Activated CD4-positive, alpha-beta T cell treated with anti-CD3 and anti-CD28 coated beads for 4 hours (primary cell): ENCODE data around the gene CACNA1C.

ENCODE experiments used
- DNase-seq, 2 donors: peaks; one replicate each; pipeline ENCODE4 v3.0.0-alpha.2; 2020

Gene CACNA1C

GRCh38 chr12:2435511-2435910, 382.7 kb downstream of the CACNA1C start:
- DNase-seq, result no peak

GRCh38 chr12:2439332-2440100, 386.7 kb downstream of the CACNA1C start:
- no peak for DNase-seq

- no peak for DNase-seq
These were observed 391.0 kb downstream of the CACNA1C start for GRCh38 chr12:2443776-2444175.

DNA sequence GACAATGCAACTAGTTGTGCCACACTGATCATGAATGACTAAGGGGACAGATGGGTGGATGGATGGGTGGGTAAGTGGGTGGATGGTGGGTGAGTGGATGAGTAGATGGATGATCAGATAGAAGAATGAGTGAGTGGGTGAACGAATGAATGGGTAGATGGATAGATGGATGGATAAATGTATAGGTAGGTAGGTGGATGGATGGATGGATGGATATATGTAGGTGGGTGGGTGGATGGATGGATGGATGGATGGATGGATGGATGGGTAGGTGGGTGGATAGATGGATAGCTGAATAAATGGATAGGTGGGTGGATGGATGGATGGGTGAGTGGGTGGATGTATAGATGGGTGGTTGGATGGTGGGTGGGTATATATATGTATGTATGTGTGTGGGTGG, 393.2 kb downstream of the CACNA1C start:
- no peak for DNase-seq

- no peak for DNase-seq
These were observed 395.1 kb downstream of the CACNA1C start for GRCh38 chr12:2447861-2448260.

DNA sequence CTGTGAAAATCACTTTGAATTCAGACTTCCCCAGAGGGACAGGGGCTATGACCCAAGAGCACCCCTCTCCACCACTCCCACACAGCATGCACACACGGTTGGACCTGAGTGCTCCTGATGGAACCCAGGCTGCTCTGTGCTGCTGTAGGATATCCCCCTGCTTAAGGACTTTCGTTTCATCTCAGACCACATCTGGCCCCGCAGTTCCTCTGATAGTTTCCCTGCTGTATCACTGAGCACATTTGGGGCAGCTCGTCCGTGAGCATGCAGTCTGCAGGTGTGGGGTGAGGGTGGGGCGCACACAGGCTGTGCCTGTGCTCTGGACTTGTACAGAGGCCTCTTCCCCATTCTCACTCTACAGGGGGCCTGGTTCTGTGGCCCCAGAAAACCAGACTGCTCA, 396.8 kb downstream of the CACNA1C start:
- DNase-seq, result no peak

- no peak for DNase-seq
These were observed 397.8 kb downstream of the CACNA1C start for GRCh38 chr12:2450553-2450952.

- no peak for DNase-seq
These were observed 398.2 kb downstream of the CACNA1C start for GRCh38 chr12:2451025-2451424.

- no peak for DNase-seq
These were observed 398.7 kb downstream of the CACNA1C start for GRCh38 chr12:2451497-2451896.

- DNase-seq, result no peak
These were observed 400.4 kb downstream of the CACNA1C start for GRCh38 chr12:2453076-2453760.

DNA sequence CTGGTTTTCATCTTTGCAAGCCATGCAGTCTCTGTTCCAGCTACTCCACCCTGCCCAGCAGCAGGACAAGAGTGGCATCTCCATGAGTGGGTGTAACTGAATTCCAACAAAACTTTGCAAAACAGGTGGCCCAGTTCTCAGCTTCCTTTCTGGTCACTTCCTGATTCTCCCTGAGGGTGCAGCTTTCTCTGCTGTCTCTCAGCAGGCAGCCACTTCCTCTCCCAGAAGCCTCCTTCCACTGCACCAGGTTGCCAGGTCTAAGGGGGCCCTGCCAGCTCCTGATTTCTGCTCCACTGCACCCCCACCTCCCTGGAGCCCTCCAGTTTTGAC, 400.9 kb downstream of the CACNA1C start:
- no peak for DNase-seq

- no peak for DNase-seq
These were observed 401.9 kb downstream of the CACNA1C start for GRCh38 chr12:2454601-2455177.

GRCh38 chr12:2455410-2455809, 402.6 kb downstream of the CACNA1C start:
- DNase-seq, result no peak

DNA sequence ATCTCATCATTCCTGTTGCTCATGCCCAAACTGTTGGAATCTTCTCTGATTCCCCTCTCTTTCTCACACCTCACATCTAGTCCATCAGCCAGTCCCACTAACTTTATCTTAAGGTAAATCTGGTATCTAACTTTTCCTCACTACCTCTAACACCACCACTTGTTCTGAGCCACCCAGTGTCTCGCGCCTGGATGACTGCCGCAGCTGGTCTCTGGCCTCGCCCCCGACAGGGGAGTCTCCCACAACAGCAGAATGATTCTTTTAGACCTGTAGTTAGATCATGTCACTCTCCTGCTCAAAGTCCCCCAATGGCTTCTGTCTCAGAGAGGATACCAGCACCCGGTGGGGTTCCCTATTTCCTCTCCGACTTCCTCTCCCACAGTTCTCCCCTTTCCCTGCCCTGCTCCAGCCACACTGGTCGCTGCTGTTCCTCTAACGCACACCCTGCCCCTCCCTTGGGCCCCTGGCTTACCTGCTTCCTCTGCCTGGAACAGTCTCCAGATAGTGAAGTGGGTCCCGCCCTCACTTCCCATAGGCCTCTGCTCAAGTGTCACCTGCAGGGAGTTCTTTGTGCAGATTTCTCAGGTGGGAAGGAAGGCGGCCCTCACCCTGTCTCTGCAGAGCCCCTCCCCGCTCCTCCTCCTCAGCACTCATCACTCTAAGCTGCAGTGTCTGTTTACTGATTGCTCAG, 403.5 kb downstream of the CACNA1C start:
- DNase-seq, result no peak

DNA sequence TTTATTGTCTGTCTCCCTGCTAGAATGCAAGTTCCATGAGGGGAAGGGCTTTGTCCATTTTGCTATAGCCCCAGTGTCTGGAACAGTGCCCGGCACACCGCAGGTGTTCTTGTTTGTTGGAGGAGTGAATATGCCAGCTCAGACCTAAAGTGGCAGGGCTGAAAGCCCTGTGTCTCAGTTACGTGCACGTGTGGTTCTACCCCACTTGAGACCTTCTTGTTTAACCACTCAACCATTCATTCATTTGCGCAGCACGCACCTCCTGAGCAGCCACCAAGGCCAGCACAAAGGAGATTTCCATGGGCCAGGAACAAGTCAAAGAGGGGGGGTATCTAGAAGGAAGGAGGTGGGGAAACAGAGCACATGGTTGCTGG, 404.0 kb downstream of the CACNA1C start:
- no peak for DNase-seq

DNA sequence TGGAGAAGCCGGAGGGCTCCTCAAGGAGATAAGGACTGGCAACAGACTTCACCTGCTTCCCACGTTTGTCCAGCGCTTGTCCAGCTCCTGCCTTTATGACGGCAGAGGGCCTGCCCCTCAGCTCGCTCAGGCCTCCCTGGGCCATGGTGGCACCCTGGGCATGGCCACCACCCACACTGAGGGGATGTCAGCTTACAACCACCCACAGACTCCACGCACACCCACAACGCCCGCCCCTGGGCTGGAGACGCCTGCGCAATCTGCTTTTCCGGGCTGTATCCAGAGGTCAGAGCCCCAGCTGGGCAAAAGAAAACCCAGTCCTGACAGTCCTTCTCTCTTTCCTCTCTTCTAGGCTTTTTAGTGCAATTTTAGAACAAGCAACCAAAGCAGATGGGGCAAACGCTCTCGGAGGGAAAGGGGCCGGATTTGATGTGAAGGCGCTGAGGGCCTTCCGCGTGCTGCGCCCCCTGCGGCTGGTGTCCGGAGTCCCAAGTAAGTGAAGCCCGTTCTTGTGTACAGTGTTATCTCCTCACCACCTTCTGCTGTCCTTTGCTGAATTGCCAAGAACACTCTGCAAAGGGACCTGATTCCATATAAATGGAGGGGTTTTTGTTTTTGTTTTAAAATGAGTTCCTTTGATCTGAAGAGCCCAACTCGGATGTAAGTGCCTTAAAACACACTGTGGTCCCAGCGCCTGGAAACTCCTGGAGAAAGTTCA, 404.6 kb downstream of the CACNA1C start:
- no peak for DNase-seq

- no peak for DNase-seq
These were observed 405.2 kb downstream of the CACNA1C start for GRCh38 chr12:2457933-2458414.

DNA sequence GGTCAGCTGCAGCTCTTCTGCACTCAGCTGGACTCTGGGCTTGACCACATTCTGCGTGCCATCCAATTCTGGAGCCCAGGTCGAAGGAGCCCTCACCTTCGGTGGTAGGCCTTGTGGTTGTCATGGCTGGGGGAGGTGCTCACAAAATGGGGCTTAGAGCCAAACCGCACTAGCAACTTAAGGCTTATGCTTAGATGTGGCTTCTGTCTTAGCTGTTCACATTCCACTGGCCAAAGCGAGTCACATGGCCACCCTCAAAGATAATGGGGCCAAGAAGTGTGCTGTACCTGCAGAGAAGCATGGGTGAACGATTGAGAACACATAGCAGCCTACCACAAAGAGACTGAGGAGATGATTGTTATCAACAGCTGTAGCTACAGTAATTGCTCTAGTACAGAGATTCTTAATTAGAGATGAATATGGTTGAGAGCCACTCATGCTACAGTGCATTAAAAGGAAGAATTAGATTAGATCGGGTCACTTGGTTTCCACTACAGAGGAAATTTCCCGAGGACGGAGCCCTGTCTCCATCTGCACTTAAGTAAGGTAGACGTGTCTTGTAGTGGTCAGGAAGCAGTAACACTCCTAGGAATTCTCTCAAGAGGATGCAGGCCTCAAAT, 407.4 kb downstream of the CACNA1C start:
- DNase-seq, result no peak

- DNase-seq, result no peak
These were observed 408.3 kb downstream of the CACNA1C start for GRCh38 chr12:2461046-2461445.

DNA sequence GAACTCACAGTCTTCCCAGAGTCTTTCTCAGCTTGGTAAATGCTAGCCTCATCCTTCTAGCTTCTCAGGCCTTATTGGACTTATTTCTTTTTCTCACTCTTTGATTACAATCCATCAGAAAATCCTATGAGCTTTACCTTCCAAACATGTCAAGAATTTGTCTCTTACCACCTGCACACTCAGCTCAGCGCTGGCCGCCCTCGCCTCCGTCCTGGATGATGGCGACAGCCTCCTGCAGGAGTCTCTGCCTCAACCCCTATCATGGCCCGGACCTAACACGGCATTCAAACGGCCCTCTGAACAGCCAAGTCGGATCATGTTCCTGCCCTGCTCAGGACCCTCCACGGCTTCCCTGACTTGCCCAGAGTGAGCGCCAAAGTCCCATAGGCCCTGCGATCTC, 408.9 kb downstream of the CACNA1C start:
- no peak for DNase-seq

DNA sequence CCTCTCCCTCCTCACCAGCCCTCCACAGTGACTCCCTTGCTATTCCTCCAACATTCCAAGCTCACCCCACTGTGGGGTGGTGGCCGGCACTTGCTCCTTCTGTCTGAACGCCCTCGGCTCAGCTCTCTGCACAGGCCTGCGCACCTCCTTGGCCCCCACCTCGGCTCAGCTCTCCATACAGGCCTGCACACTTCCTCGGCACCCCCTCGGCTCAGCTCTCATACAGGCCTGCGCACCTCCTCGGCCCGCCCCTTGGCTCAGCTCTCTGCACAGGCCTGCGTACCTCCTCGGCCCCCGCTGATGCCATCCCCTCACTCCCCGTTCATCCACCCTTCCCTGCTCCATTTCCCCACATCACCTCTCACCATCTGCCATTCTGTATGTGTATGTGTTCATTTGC, 409.3 kb downstream of the CACNA1C start:
- no peak for DNase-seq

GRCh38 chr12:2463719-2464118, 410.9 kb downstream of the CACNA1C start:
- no peak for DNase-seq

- DNase-seq, result no peak
These were observed 412.9 kb downstream of the CACNA1C start for GRCh38 chr12:2465681-2466080.
